VCaP (cell line): Measurements from ENCODE around the gene ACTR3.

Source experiments
- H3K27ac ChIP-seq: fragments of 450-650 bp; 2 replicates; pipeline ENCODE4 v1.5.1; 2017
- TF ChIP-seq, protein P1 (sequence below): fragments of 450-650 bp; conservative IDR thresholded peaks from 2 replicates; pipeline ENCODE4 v1.5.1; 2017; ENCODE audit warnings: mild to moderate bottlenecking, moderate library complexity

Gene ACTR3

DNA sequence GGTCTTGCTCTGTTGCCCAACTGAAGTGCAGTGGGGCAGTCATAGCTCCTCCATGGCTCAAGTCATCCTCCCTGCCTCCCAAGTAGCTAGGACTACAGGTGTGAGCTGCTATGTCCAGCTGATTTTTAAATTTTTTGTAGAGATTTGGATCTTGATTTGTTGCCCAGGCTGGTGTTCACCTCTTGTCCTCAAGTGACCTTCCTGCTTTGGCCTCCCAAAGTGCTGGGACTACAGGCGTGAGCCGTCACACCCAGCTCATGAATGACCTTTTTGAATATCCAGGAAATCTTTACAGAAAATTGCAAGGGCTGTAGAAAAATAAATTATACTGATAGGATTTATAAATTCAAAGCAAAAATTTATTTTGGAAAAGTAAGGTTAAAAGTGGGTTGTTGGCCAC lies 17.4 kb downstream of the ACTR3 start:
- TF ChIP-seq, protein P1, sequence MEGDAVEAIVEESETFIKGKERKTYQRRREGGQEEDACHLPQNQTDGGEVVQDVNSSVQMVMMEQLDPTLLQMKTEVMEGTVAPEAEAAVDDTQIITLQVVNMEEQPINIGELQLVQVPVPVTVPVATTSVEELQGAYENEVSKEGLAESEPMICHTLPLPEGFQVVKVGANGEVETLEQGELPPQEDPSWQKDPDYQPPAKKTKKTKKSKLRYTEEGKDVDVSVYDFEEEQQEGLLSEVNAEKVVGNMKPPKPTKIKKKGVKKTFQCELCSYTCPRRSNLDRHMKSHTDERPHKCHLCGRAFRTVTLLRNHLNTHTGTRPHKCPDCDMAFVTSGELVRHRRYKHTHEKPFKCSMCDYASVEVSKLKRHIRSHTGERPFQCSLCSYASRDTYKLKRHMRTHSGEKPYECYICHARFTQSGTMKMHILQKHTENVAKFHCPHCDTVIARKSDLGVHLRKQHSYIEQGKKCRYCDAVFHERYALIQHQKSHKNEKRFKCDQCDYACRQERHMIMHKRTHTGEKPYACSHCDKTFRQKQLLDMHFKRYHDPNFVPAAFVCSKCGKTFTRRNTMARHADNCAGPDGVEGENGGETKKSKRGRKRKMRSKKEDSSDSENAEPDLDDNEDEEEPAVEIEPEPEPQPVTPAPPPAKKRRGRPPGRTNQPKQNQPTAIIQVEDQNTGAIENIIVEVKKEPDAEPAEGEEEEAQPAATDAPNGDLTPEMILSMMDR: no peak
- no peak overlapping the region for H3K27ac ChIP-seq

DNA sequence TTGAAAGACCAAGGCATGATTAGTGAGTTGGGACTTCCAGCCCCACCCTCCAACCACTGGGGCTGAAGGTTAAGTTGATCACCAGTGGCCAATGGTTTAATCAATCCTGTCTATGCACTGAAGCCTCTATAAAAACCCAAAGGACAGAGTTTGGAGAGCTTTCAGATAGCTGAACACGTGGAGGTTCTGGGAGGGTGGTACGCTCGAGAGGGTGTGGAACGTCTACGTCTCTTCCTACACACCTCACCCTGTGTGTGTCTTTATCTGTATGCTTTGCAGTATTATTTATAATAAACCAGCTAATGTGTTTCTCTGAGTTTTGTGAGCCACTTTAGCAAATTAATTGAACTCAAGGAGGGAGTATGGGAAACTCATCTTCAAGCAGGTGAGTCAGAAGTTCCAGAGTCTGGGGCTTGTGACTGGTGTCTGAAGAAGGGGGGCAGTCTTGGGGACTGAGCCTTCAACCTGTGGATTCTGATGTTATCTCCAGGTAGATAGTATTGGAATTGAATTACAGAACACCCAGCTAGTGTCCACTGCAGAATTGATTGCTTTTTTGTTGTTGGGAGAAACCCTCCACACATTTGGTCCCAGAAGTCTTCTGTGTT lies 20.3 kb downstream of the ACTR3 start:
- H3K27ac ChIP-seq: no peak overlapping the region
- TF ChIP-seq, protein P1: no peak

DNA sequence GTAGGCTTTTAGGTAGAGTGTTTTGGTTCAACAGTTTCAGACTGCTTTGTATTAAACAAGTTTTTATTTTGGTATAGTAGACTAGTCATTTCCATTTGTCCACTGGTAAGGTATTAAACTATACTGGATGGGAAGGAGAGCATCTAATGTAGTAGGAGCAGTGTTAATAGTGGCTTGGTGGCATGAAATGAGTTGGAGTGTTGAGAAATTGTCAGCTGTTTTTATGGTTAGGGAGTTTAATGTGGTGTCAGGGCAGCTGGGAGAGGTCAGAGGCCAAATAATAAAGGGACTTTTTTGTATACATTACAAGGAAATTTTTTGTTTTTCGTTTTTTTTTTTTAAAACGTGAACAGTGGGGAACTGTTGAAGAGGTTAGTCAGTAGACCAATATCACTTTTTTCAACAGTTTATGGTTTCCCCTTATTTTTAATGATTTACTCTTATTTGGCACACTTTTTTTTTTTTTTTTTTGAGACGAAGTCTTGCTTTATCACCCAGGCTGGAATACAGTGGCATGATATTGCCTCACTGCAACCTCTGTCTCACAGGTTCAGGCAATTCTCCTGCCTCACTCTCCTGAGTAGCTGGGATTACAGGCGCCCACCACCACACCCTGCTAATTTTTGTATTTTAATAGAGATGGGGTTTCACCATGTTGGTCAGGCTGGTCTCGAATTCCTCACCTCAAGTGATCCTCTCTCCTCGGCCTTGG lies 21.2 kb downstream of the ACTR3 start:
- no peak overlapping the region for H3K27ac ChIP-seq
- TF ChIP-seq, protein P1: no peak

DNA sequence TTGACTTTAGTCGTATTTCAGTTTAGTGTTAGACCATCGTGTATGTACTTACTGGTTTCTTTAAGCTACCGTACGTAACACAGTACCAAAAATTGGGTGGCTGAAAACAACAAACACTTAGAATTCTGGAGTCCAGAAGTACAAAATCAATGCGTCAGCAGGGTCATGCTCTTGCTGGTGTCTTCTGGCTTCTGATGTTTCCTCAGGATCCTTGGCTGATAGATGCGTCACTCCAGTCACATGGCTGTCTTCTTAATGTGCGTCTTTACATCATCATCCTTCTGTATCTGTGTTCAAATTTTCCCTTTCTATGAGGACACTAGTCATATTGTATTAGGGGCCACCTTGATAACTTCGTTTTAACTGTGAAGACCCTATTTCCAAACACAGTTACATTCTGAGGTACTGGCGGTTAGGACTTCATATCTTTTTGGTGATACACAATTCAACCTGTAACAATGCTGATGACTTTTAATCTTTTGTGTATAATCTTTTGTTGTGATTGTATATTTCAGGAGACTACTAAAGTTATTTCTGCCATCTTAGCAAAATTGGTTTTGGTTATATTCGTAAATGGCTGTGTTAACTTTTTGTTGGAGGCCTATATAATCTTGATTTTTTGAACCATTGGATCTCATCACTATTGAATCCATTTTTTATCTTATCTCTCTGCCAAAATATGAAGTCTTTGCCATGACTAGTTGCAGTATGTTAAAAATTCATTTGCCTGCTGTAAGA lies 25.4 kb downstream of the ACTR3 start:
- TF ChIP-seq, protein P1: no peak
- no peak overlapping the region for H3K27ac ChIP-seq

DNA sequence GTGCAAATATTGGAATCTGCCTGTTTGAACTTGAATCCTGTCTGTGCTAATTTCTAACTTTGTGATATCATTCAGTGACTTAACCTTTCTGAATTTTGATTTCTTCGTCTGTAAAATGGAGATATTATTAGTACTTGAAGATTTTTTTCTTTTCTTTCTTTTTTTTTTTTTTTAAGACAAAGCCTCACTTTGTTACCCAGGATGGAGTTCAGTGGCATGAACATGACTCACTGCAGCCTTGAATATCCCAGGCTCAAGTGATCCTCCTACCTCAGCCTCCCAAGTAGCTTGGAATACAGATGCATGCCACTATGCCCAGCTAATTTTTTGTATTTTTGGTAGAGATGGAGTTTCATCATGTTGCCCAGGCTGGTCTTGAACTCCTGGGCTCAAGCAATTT lies 28.3 kb downstream of the ACTR3 start:
- H3K27ac ChIP-seq: no peak overlapping the region
- TF ChIP-seq, protein P1: no peak

DNA sequence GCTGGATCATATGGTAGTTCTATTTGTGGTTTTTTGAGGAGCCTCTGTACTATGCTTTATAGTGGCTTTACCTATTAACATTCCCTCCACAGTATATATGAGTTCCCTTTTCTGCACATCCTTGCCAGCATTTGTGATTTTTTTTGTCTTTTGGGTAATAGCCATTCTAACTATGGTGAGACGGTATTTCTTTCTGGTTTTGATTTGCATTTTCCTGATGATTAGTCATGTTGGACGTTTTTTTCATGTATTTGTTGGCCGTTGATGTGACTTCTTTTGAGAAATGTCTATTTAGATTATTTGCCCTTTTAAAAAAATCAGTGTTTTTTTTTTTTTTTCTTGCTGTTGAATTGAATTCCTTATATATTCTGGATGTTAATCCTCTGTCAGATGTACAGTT lies 31.1 kb downstream of the ACTR3 start:
- TF ChIP-seq, protein P1: no peak
- no peak overlapping the region for H3K27ac ChIP-seq

DNA sequence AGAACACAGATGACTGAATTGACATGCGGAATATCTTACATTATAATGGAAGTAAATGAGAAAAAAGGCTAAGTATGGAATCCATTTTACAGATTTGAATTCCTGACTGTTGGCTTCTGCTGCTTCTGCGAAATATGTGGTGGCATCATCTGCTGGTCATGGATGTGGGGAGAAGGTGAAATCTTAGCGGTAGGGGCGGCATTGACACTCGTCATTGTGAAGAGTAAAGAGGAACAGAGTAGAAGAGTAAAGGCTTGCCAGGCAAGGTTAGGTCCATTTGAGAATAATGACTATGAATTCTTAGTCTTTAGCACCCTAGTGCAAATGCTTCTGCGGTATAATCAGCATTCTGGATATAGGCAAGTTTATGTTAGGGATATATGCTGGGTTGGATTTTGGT lies 32.4 kb downstream of the ACTR3 start:
- H3K27ac ChIP-seq: no peak overlapping the region
- TF ChIP-seq, protein P1: no peak
